A673 (cell line): ENCODE measurements around the gene RELL1. TPM values are rescaled to one million over a fixed set of nuclear protein-coding genes. Genes with fewer than 3 reads are reported as not detected.

Experiments used
- BruUV-seq: library from RNA; stranded (reverse); fragments of 400-500 nt; replicated peaks from 2 replicates; lab custom pipeline; 2021; lab: Mats Ljungman, UMichigan
- CTCF ChIA-PET: fragments of 300-600 bp; sonication (Branson Sonifier 250); formaldehyde crosslinking; loops from one replicate; lab custom pipeline; 2022; ENCODE audit warnings: antibody characterized with exemption; lab: Charles Lee
- POLR2A ChIA-PET: fragments of 300-600 bp; sonication (Branson Sonifier 250); formaldehyde crosslinking; loops from one replicate; lab custom pipeline; 2022; ENCODE audit warnings: antibody characterized with exemption; ENCODE audit not compliant: low non-redundant PET; lab: Charles Lee
- DNase-seq: peaks from one replicate; pipeline ENCODE4 v3.0.0-alpha.2; 2015; ENCODE audit warnings: low spot score
- H3K27ac ChIP-seq: fragments of 200-600 bp; sonication (generic); 2 replicates; pipeline ENCODE4 v1.5.1; 2016; ENCODE audit warnings: mixed run types, low read depth, mild to moderate bottlenecking, mixed read lengths, antibody characterized with exemption, low read length; ENCODE audit not compliant: poor library complexity, severe bottlenecking
- H3K27me3 ChIP-seq: fragments of 200-600 bp; sonication (generic); replicated peaks from 2 replicates; pipeline ENCODE4 v1.6.1; 2017; ENCODE audit warnings: mixed run types, low read depth, mild to moderate bottlenecking, mixed read lengths, antibody characterized with exemption, low read length; ENCODE audit not compliant: insufficient read depth, poor library complexity
- H3K36me3 ChIP-seq: fragments of 200-600 bp; sonication (generic); 2 replicates; pipeline ENCODE4 v1.6.1; 2016; ENCODE audit warnings: mixed run types, mild to moderate bottlenecking, mixed read lengths, antibody characterized with exemption, low read length; ENCODE audit not compliant: insufficient read depth, poor library complexity, severe bottlenecking
- H3K4me1 ChIP-seq: fragments of 200-600 bp; sonication (generic); 2 replicates; pipeline ENCODE4 v1.6.1; 2017; ENCODE audit warnings: mixed run types, mild to moderate bottlenecking, mixed read lengths, antibody characterized with exemption, low read length; ENCODE audit not compliant: insufficient read depth, poor library complexity, severe bottlenecking
- H3K4me3 ChIP-seq: fragments of 200-600 bp; sonication (generic); 2 replicates; pipeline ENCODE4 v1.5.1; 2016; ENCODE audit warnings: low read depth, mixed run types, mild to moderate bottlenecking, mixed read lengths, low read length; ENCODE audit not compliant: poor library complexity, severe bottlenecking
- H3K9me3 ChIP-seq: fragments of 200-600 bp; sonication (generic); 2 replicates; pipeline ENCODE4 v1.6.1; 2016; ENCODE audit warnings: mixed run types, low read depth, mild to moderate bottlenecking, mixed read lengths, antibody characterized with exemption, low read length; ENCODE audit not compliant: poor library complexity, severe bottlenecking
- CTCF ChIP-seq: fragments of 300-800, 200-600 bp; sonication (generic); conservative IDR thresholded peaks from 2 replicates; pipeline ENCODE4 v1.5.1; 2017; ENCODE audit warnings: low read depth, mild to moderate bottlenecking, antibody characterized with exemption, low read length, moderate library complexity, mixed read lengths
- EZH2 ChIP-seq: fragments of 200-600 bp; sonication (generic); IDR thresholded peaks from 2 replicates; pipeline ENCODE4 v1.6.1; 2017; ENCODE audit warnings: borderline replicate concordance, low read depth, mild to moderate bottlenecking, mixed read lengths, antibody characterized with exemption, low read length; ENCODE audit not compliant: poor library complexity, severe bottlenecking
- intact Hi-C: fragments of 100-400 bp; cut with micrococcal nuclease; formaldehyde crosslinking; loops from one replicate; pipeline ENCODE4 v1.10.0; 2022; ENCODE audit not compliant: unreplicated experiment
- total RNA-seq: library from RNA; stranded (reverse); gene quantifications from 2 replicates; pipeline ENCODE4 v1.2.3, GENCODE V29; 2021

Gene RELL1
- total RNA-seq, 1 experiment from 2014 or later, result 6.0 TPM

GRCh38 chr4:37651781-37652377 is 34.3 kb downstream of the RELL1 start:
- TF ChIP-seq EZH2 (no peak), CTCF (no peak)
- Histone ChIP-seq H3K9me3 (no peaks in the 10 kb centered on the region), H3K27ac (no peak overlapping the region), H3K4me1 (peaks cover 13% of the 10 kb centered on the region), H3K4me3 (no peak overlapping the region), H3K27me3 (no peaks in the 10 kb centered on the region), H3K36me3 (no peaks in the 10 kb centered on the region)
- POLR2A ChIA-PET, result no interaction called here
- intact Hi-C loops, result no loop called here
- DNase-seq, result no peak
- BruUV-seq, result no TSS peak
- CTCF ChIA-PET, result no interaction called here

- Histone ChIP-seq H3K27me3 (no peaks in the 10 kb centered on the region), H3K36me3 (no peaks in the 10 kb centered on the region), H3K27ac (no peak overlapping the region), H3K9me3 (no peaks in the 10 kb centered on the region), H3K4me1 (peaks cover 13% of the 10 kb centered on the region), H3K4me3 (no peak overlapping the region)
- intact Hi-C loops, result no loop called here
- ChIA-PET CTCF (no interaction called here), POLR2A (no interaction called here)
- BruUV-seq, result no TSS peak
- no peak for DNase-seq
- TF ChIP-seq CTCF (no peak), EZH2 (no peak)
Observed at GRCh38 chr4:37650481-37650880, 35.7 kb downstream of the RELL1 start.

- ChIA-PET CTCF (no interaction called here), POLR2A (no interaction called here)
- Histone ChIP-seq H3K36me3 (no peaks in the 10 kb centered on the region), H3K27me3 (no peaks in the 10 kb centered on the region), H3K27ac (no peak overlapping the region), H3K9me3 (no peaks in the 10 kb centered on the region), H3K4me1 (peaks cover 13% of the 10 kb centered on the region), H3K4me3 (no peak overlapping the region)
- intact Hi-C loops, result no loop called here
- DNase-seq, result no peak
- TF ChIP-seq EZH2 (no peak), CTCF (no peak)
- no TSS peak for BruUV-seq
Observed at GRCh38 chr4:37649268-37649667, 36.9 kb downstream of the RELL1 start.
